Keratinocyte (primary cell): Measurements from ENCODE around the gene NPAS3.
A peak's percentile ranks its signal among the peaks of the same experiment; 100 is the strongest.

Source experiments
- EZH2 ChIP-seq: IDR thresholded peaks from one replicate; pipeline ENCODE4 v1.6.1; 2012; ENCODE audit warnings: inconsistent platforms, mild to moderate bottlenecking, low read length, moderate library complexity
- TF ChIP-seq, protein P1 (sequence below), 3 experiments: IDR thresholded peaks in 1 of 3; conservative IDR thresholded peaks in 1 of 3; optimal IDR thresholded peaks in 1 of 3; 2 replicates in 2 of 3; 3 replicates in 1 of 3; pipeline versions ENCODE3 to v1.5.1; 2011; ENCODE audit warnings: low read length in 3 of 3, mild to moderate bottlenecking in 3 of 3, moderate library complexity in 2 of 3, control low read depth in 1 of 3, inconsistent platforms in 1 of 3; ENCODE audit not compliant: insufficient read depth in 2 of 3; ENCODE audit errors: extremely low read depth in 1 of 3

DNA sequence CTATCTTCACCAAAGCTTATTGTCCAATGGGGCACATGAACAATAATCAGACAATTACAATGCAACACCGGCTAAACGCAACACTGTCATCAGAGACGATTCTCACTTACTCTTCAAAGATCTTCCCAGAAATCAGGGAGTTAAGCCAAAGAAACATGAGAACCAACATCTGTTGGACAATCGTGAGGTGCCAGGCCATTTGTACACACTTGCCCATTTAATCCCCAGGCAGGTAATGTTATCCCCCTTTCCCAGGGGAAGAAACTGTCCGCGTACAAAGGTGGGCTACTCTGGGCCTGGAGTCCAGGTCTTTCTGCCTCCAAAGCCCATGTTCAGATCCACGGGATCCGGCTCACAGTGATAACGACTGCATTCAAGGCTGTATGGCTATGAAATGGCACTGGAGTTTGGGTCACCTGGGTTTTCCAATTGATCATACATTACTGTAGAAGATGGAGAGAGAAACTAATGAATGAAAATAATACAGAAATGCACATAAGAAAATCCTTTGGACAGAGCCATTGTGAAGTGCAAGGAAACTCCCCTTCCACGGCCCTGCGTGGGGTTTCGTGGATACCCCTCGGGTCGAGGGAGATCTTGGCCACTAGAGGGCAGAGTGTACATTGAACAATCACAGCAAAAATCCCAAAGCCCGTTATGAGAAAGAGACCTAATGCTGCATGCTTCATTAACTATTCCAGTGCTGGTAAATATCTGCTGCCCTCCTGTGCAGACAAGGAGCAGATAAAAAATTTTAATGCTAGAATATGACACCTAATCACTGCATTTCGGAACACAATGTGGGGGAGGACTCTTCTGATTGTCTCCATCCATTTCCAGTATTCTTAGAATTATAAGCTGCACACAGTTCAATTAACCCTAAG lies 900.8 kb downstream of the NPAS3 start:
- TF ChIP-seq, protein P1, sequence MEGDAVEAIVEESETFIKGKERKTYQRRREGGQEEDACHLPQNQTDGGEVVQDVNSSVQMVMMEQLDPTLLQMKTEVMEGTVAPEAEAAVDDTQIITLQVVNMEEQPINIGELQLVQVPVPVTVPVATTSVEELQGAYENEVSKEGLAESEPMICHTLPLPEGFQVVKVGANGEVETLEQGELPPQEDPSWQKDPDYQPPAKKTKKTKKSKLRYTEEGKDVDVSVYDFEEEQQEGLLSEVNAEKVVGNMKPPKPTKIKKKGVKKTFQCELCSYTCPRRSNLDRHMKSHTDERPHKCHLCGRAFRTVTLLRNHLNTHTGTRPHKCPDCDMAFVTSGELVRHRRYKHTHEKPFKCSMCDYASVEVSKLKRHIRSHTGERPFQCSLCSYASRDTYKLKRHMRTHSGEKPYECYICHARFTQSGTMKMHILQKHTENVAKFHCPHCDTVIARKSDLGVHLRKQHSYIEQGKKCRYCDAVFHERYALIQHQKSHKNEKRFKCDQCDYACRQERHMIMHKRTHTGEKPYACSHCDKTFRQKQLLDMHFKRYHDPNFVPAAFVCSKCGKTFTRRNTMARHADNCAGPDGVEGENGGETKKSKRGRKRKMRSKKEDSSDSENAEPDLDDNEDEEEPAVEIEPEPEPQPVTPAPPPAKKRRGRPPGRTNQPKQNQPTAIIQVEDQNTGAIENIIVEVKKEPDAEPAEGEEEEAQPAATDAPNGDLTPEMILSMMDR (optimal IDR thresholded peaks at IDR 0.05 in 1 of 3, IDR thresholded peaks at IDR 0.05 in 1 of 3, conservative IDR thresholded peaks at IDR 0.05 in 1 of 3; ENCODE audit: extremely low read depth in 1 of 3, insufficient read depth in 2 of 3, low read length in 3 of 3) = peak; percentile 81 to 84 (median 82)
- no peak for TF ChIP-seq EZH2
